PC-9 (cell line): ENCODE results near the gene P4HA1. TPM values are rescaled to one million over a fixed set of nuclear protein-coding genes. Genes with fewer than 3 reads are reported as not detected.
"Not testable (repeated sequence)": the region's sequence is repeated elsewhere in the genome, so short reads cannot be mapped to it uniquely, and the experiment has no call there.

Experiments
- BruUV-seq: library from RNA; stranded (reverse); fragments of 400-500 nt; replicated peaks from 2 replicates; lab custom pipeline; 2021; lab: Mats Ljungman, UMichigan
- CTCF ChIA-PET: fragments of 300-600 bp; sonication (Branson Sonifier 250); formaldehyde crosslinking; loops from one replicate; lab custom pipeline; 2022; ENCODE audit warnings: antibody characterized with exemption; lab: Charles Lee
- POLR2A ChIA-PET: fragments of 300-600 bp; sonication (Branson Sonifier 250); formaldehyde crosslinking; loops from one replicate; lab custom pipeline; 2022; ENCODE audit warnings: antibody characterized with exemption; ENCODE audit not compliant: unreplicated experiment; lab: Charles Lee
- DNase-seq, 2 experiments: peaks; one replicate each; pipeline versions ENCODE4 v3.0.0 to v3.0.0-alpha.2; 2015 to 2022; ENCODE audit warnings: mixed read lengths in 1 of 2
- H2AFZ ChIP-seq: fragments of 200-600 bp; sonication (generic); 2 replicates; pipeline ENCODE4 v1.8.1; 2017; ENCODE audit warnings: antibody characterized with exemption
- H3F3A ChIP-seq: fragments of 200-600 bp; sonication (generic); 2 replicates; pipeline ENCODE4 v1.8.1; 2017; ENCODE audit warnings: antibody characterized with exemption, mild to moderate bottlenecking, low read depth; ENCODE audit not compliant: insufficient read depth
- H3K27ac ChIP-seq: fragments of 200-600 bp; sonication (generic); 2 replicates; pipeline ENCODE4 v1.6.1; 2016; ENCODE audit warnings: mixed run types
- H3K27me3 ChIP-seq: fragments of 200-600 bp; sonication (generic); 2 replicates; pipeline ENCODE4 v1.6.1; 2016; ENCODE audit warnings: low read depth, mixed run types; ENCODE audit not compliant: insufficient read depth
- H3K36me3 ChIP-seq: fragments of 200-600 bp; sonication (generic); 2 replicates; pipeline ENCODE4 v1.6.1; 2016; ENCODE audit warnings: low read depth, mixed run types
- H3K4me1 ChIP-seq: fragments of 200-600 bp; sonication (generic); replicated peaks from 2 replicates; pipeline ENCODE4 v1.6.1; 2016; ENCODE audit warnings: mixed run types; ENCODE audit not compliant: insufficient read depth
- H3K4me2 ChIP-seq: fragments of 200-600 bp; sonication (generic); 2 replicates; pipeline ENCODE4 v1.6.1; 2017; ENCODE audit warnings: mixed run types
- H3K4me3 ChIP-seq: fragments of 200-600 bp; sonication (generic); 2 replicates; pipeline ENCODE4 v1.6.1; 2016; ENCODE audit warnings: mixed run types
- H3K79me2 ChIP-seq: fragments of 200-600 bp; sonication (generic); 2 replicates; pipeline ENCODE4 v1.6.1; 2017; ENCODE audit warnings: low read depth, mixed run types
- H3K9me2 ChIP-seq: fragments of 200-600 bp; sonication (generic); 2 replicates; pipeline ENCODE4 v1.8.1; 2017; ENCODE audit warnings: mild to moderate bottlenecking; ENCODE audit not compliant: insufficient read depth
- H3K9me3 ChIP-seq: fragments of 200-600 bp; sonication (generic); 2 replicates; pipeline ENCODE4 v1.8.1; 2016; ENCODE audit warnings: low read depth; ENCODE audit not compliant: insufficient read depth
- H4K20me1 ChIP-seq: fragments of 200-600 bp; sonication (generic); 2 replicates; pipeline ENCODE4 v1.8.1; 2017; ENCODE audit not compliant: insufficient read depth
- CTCF ChIP-seq: fragments of 200-600 bp; sonication (generic); conservative IDR thresholded peaks from 2 replicates; pipeline ENCODE4 v1.6.1; 2017; ENCODE audit warnings: mixed run types, antibody characterized with exemption, mild to moderate bottlenecking, moderate library complexity
- EZH2 ChIP-seq: fragments of 200-600 bp; sonication (generic); IDR thresholded peaks from 2 replicates; pipeline ENCODE4 v1.8.0; 2017; ENCODE audit warnings: antibody characterized with exemption, low read depth
- intact Hi-C: fragments of 100-400 bp; cut with micrococcal nuclease; formaldehyde crosslinking; loops from one replicate; pipeline ENCODE4 v1.10.0; 2022; ENCODE audit not compliant: unreplicated experiment
- total RNA-seq: library from RNA; stranded (reverse); gene quantifications from 2 replicates; pipeline ENCODE4 v1.2.3, GENCODE V29; 2021

P4HA1 gene
- total RNA-seq, 1 experiment from 2014 or later: 25.5 TPM

GRCh38 chr10:73110345-73110849 lies 13.7 kb upstream of the P4HA1 start, which contains the start of gene NUDT13:
TSS of gene NUDT13 (plus strand) at chr10:73110455. CDS start at chr10:73114366, 3,911 bp downstream.
- CTCF ChIA-PET: interaction anchor here (1.5 kb wide), 1 partner anchor 14 kb away, joined by 8 read pairs; the partner anchor contains the start of gene P4HA1
- TSS peak; percentile 88 for BruUV-seq

GRCh38 chr10:73109248-73109652 lies 12.6 kb upstream of the P4HA1 start:
- POLR2A ChIA-PET: interaction anchor here (0.6 kb wide), 1 partner anchor 13 kb away, joined by 3 read pairs; no protein-coding TSS in a partner anchor
- H3K79me2 ChIP-seq, H3K27ac ChIP-seq, BruUV-seq, intact Hi-C loops, H2AFZ ChIP-seq, H3K9me3 ChIP-seq, H3K36me3 ChIP-seq, H3K4me2 ChIP-seq, H3K27me3 ChIP-seq, H4K20me1 ChIP-seq, DNase-seq, CTCF ChIA-PET, H3K4me3 ChIP-seq, H3K9me2 ChIP-seq: not testable (repeated sequence)
- peaks cover 25% of the 10 kb centered on the region for H3F3A ChIP-seq
- peaks cover 19% of the 10 kb centered on the region for H3K4me1 ChIP-seq

More at GRCh38 chr10:73110345-73110849, 13.7 kb upstream of the P4HA1 start, which contains the start of gene NUDT13:
- H2AFZ ChIP-seq: peak within 1 kb of the TSS; percentile 73; the same call in 1 of the 2 replicates
- TF ChIP-seq CTCF: no peak
- no peak for TF ChIP-seq EZH2
- 0 out of 2 replicates have a peak, but pooled peaks cover 5% of the 10 kb centered on the region for H3K9me3 ChIP-seq
- POLR2A ChIA-PET: interaction anchor here (0.6 to 1.2 kb wide), 4 partner anchors 14 to 1150 kb away, joined by 3 to 30 read pairs (median 5); partner anchors contain the start of gene P4HA1
- peak within 1 kb of the TSS; percentile 59 for H3K4me3 ChIP-seq
- H3K9me2 ChIP-seq: no peaks in the 10 kb centered on the region
- 0 out of 2 replicates have a peak, but pooled peaks cover 10% of the 10 kb centered on the region for H3K79me2 ChIP-seq
- intact Hi-C loops: loop anchor here (2.0 kb wide), 1 partner anchor 14 kb away; the partner anchor contains the start of gene P4HA1
- H3K4me1 ChIP-seq: peaks cover 19% of the 10 kb centered on the region
- peak within 1 kb of the TSS; percentile 91 for H3K27ac ChIP-seq
- peak; percentile 51 to 54 for DNase-seq
- H3F3A ChIP-seq: peaks cover 25% of the 10 kb centered on the region
- peak within 1 kb of the TSS; percentile 82 for H3K4me2 ChIP-seq
- H3K36me3 ChIP-seq: peaks cover 9% of the 10 kb centered on the region; the same call in 1 of the 2 replicates
- H3K27me3 ChIP-seq: no peaks in the 10 kb centered on the region
- H4K20me1 ChIP-seq: no peaks in the 10 kb centered on the region

GRCh38 chr10:73106301-73106700 lies 9.6 kb upstream of the P4HA1 start:
- BruUV-seq: no TSS peak
- Histone ChIP-seq H2AFZ (no peak overlapping the region), H3K9me3 (0 out of 2 replicates have a peak, but pooled peaks cover 5% of the 10 kb centered on the region), H3K4me2 (no peak overlapping the region), H3F3A (peaks cover 13% of the 10 kb centered on the region), H4K20me1 (no peaks in the 10 kb centered on the region), H3K4me3 (no peak overlapping the region), H3K4me1 (no peaks in the 10 kb centered on the region), H3K36me3 (peaks cover 9% of the 10 kb centered on the region; the same call in 1 of the 2 replicates), H3K9me2 (no peaks in the 10 kb centered on the region), H3K27me3 (no peaks in the 10 kb centered on the region), H3K27ac (no peak overlapping the region), H3K79me2 (no peaks in the 10 kb centered on the region)
- intact Hi-C loops: no loop called here
- TF ChIP-seq EZH2 (no peak), CTCF (no peak)
- CTCF ChIA-PET: no interaction called here
- no peak for DNase-seq
- POLR2A ChIA-PET: interaction anchor here (0.5 kb wide), 1 partner anchor 299 kb away, joined by 7 read pairs; no protein-coding TSS in a partner anchor
